Activated CD8-positive, alpha-beta T cell treated with anti-CD3 and anti-CD28 coated beads, Interleukin-2, amount 10 ng/mL, durations not matched to agents 7 days and 5 days (primary cell): ENCODE measurements around the gene PTPMT1. TPM values are rescaled to one million over a fixed set of nuclear protein-coding genes. Genes with fewer than 3 reads are reported as not detected.
A peak's percentile ranks its signal among the peaks of the same experiment; 100 is the strongest.

Source experiments
- ATAC-seq: fragments of 150-1000 bp; cut with Tn5 transposase; one replicate; pipeline ENCODE4 v1.10.0; 2021; ENCODE audit warnings: moderate library complexity
- CTCF ChIA-PET: fragments of 350-600 bp; sonication (Branson Sonifier 250); formaldehyde crosslinking; loops from one replicate; lab custom pipeline; 2021; ENCODE audit warnings: antibody characterized with exemption; lab: Charles Lee
- POLR2A ChIA-PET: fragments of 350-600 bp; sonication (Branson Sonifier 250); formaldehyde crosslinking; loops from one replicate; lab custom pipeline; 2021; ENCODE audit warnings: antibody characterized with exemption; lab: Charles Lee
- DNase-seq: peaks from one replicate; pipeline ENCODE4 v3.0.0-alpha.2; 2020
- H3K27ac Mint-ChIP-seq: one replicate; pipeline ENCODE4 v1.8.0; 2021; ENCODE audit warnings: mild to moderate bottlenecking, mixed read lengths
- H3K27me3 Mint-ChIP-seq: one replicate; pipeline ENCODE4 v1.8.0; 2021; ENCODE audit warnings: low read depth, mixed read lengths
- H3K36me3 Mint-ChIP-seq: one replicate; pipeline ENCODE4 v1.8.0; 2021; ENCODE audit warnings: low read depth, mixed read lengths
- H3K4me1 Mint-ChIP-seq: one replicate; pipeline ENCODE4 v1.8.0; 2021; ENCODE audit warnings: low read depth, mixed read lengths
- H3K4me3 Mint-ChIP-seq: one replicate; pipeline ENCODE4 v1.8.0; 2021; ENCODE audit warnings: mild to moderate bottlenecking, mixed read lengths
- H3K9me3 Mint-ChIP-seq: one replicate; pipeline ENCODE4 v1.8.0; 2022; ENCODE audit warnings: mixed read lengths; ENCODE audit not compliant: insufficient read depth
- total RNA-seq, 2 experiments: library from RNA; stranded (reverse); gene quantifications; one replicate each; pipeline ENCODE4 v1.2.3, GENCODE V29; 2021

The PTPMT1 gene
- total RNA-seq, 2 experiments from 2014 or later, result 44.5 to 44.7 TPM

GRCh38 chr11:47593492-47593933 is 28.1 kb downstream of the PTPMT1 start:
- H3K36me3 Mint-ChIP-seq, result no peaks in the 10 kb centered on the region
- H3K4me3 Mint-ChIP-seq, result no peak overlapping the region
- no peak overlapping the region for H3K27ac Mint-ChIP-seq
- H3K27me3 Mint-ChIP-seq, result peaks cover 27% of the 10 kb centered on the region
- peaks cover 26% of the 10 kb centered on the region for H3K4me1 Mint-ChIP-seq
- ATAC-seq, result no peak
- ChIA-PET POLR2A (interaction anchor here (0.9 to 1.3 kb wide), 2 partner anchors 13 to 19 kb away, joined by 3 to 4 read pairs; no protein-coding TSS in a partner anchor), CTCF (no interaction called here)
- no peak for DNase-seq
- no peaks in the 10 kb centered on the region for H3K9me3 Mint-ChIP-seq

GRCh38 chr11:47593934-47594855 is 28.8 kb downstream of the PTPMT1 start, which contains the start of gene C1QTNF4:
Gene C1QTNF4, minus strand, starts transcription at chr11:47594411. Its CDS starts 3,601 bp downstream, at chr11:47590810.
- Mint-ChIP-seq H3K9me3 (no peaks in the 10 kb centered on the region), H3K4me3 (no peak within 1 kb of the TSS), H3K4me1 (peaks cover 26% of the 10 kb centered on the region), H3K27me3 (peaks cover 28% of the 10 kb centered on the region), H3K27ac (no peak within 1 kb of the TSS), H3K36me3 (no peaks in the 10 kb centered on the region)
- ChIA-PET POLR2A (interaction anchor here (0.9 to 1.3 kb wide), 3 partner anchors 14 to 18 kb away, joined by 3 to 4 read pairs (median 4); partner anchors contain the start of genes KBTBD4 and NDUFS3), CTCF (no interaction called here)
- DNase-seq (no peak), ATAC-seq (no peak)

- POLR2A ChIA-PET, result no interaction called here
- Mint-ChIP-seq H3K4me3 (no peak overlapping the region), H3K27ac (no peak overlapping the region), H3K9me3 (no peaks in the 10 kb centered on the region), H3K36me3 (no peaks in the 10 kb centered on the region), H3K4me1 (peaks cover 26% of the 10 kb centered on the region), H3K27me3 (peaks cover 30% of the 10 kb centered on the region)
- peak; percentile 35 for ATAC-seq
- CTCF ChIA-PET, result no interaction called here
- DNase-seq, result no peak
Observed at GRCh38 chr11:47595029-47595428, 29.6 kb downstream of the PTPMT1 start.

- no peaks in the 10 kb centered on the region for H3K9me3 Mint-ChIP-seq
- CTCF ChIA-PET, result no interaction called here
- H3K27me3 Mint-ChIP-seq, result peaks cover 30% of the 10 kb centered on the region
- H3K4me3 Mint-ChIP-seq, result no peak overlapping the region
- ATAC-seq (no peak), DNase-seq (no peak)
- H3K27ac Mint-ChIP-seq, result no peak overlapping the region
- H3K36me3 Mint-ChIP-seq, result no peaks in the 10 kb centered on the region
- POLR2A ChIA-PET, result interaction anchor here (0.7 kb wide), 1 partner anchor 252 kb away, joined by 3 read pairs; the partner anchor contains the start of gene NUP160
- peaks cover 24% of the 10 kb centered on the region for H3K4me1 Mint-ChIP-seq
Observed at GRCh38 chr11:47595967-47596366, 30.6 kb downstream of the PTPMT1 start.

GRCh38 chr11:47599902-47600301 is 34.5 kb downstream of the PTPMT1 start:
- Mint-ChIP-seq H3K27ac (no peak overlapping the region), H3K27me3 (peaks cover 14% of the 10 kb centered on the region), H3K4me3 (no peak overlapping the region), H3K4me1 (no peaks in the 10 kb centered on the region), H3K36me3 (no peaks in the 10 kb centered on the region), H3K9me3 (no peaks in the 10 kb centered on the region)
- no peak for ATAC-seq
- CTCF ChIA-PET, result no interaction called here
- POLR2A ChIA-PET, result no interaction called here
- DNase-seq, result no peak

GRCh38 chr11:47603295-47603694 is 37.9 kb downstream of the PTPMT1 start:
- no peak for ATAC-seq
- Mint-ChIP-seq H3K9me3 (no peaks in the 10 kb centered on the region), H3K27me3 (peaks cover 17% of the 10 kb centered on the region), H3K4me3 (no peak overlapping the region), H3K27ac (no peak overlapping the region), H3K36me3 (no peaks in the 10 kb centered on the region), H3K4me1 (no peaks in the 10 kb centered on the region)
- POLR2A ChIA-PET, result no interaction called here
- CTCF ChIA-PET, result no interaction called here
- DNase-seq, result no peak

GRCh38 chr11:47605921-47606320 is 40.5 kb downstream of the PTPMT1 start:
- DNase-seq (no peak), ATAC-seq (no peak)
- Mint-ChIP-seq H3K9me3 (no peaks in the 10 kb centered on the region), H3K36me3 (no peaks in the 10 kb centered on the region), H3K4me3 (no peak overlapping the region), H3K4me1 (peaks cover 7% of the 10 kb centered on the region), H3K27me3 (peaks cover 13% of the 10 kb centered on the region), H3K27ac (no peak overlapping the region)
- CTCF ChIA-PET, result interaction anchor here (1.9 kb wide), 1 partner anchor 14 kb away, joined by 7 read pairs; no protein-coding TSS in a partner anchor
- POLR2A ChIA-PET, result interaction anchor here (1.5 kb wide), 1 partner anchor 27 kb away, joined by 5 read pairs; the partner anchor contains the start of genes KBTBD4 and NDUFS3

GRCh38 chr11:47606731-47607130 is 41.3 kb downstream of the PTPMT1 start:
- ATAC-seq (no peak), DNase-seq (no peak)
- H3K4me1 Mint-ChIP-seq, result peaks cover 10% of the 10 kb centered on the region
- H3K27ac Mint-ChIP-seq, result no peak overlapping the region
- POLR2A ChIA-PET, result interaction anchor here (0.6 to 0.7 kb wide), 2 partner anchors 28 to 30 kb away, joined by 3 read pairs; partner anchors contain the start of genes KBTBD4 and NDUFS3
- H3K36me3 Mint-ChIP-seq, result no peaks in the 10 kb centered on the region
- H3K4me3 Mint-ChIP-seq, result no peak overlapping the region
- peaks cover 13% of the 10 kb centered on the region for H3K27me3 Mint-ChIP-seq
- CTCF ChIA-PET, result interaction anchor here (1.4 to 1.9 kb wide), 3 partner anchors 10 to 232 kb away, joined by 7 read pairs; no protein-coding TSS in a partner anchor
- no peaks in the 10 kb centered on the region for H3K9me3 Mint-ChIP-seq

GRCh38 chr11:47607380-47607779 is 42.0 kb downstream of the PTPMT1 start:
- ChIA-PET CTCF (interaction anchor here (1.4 to 1.9 kb wide), 3 partner anchors 10 to 233 kb away, joined by 7 read pairs; no protein-coding TSS in a partner anchor), POLR2A (interaction anchor here (0.6 to 0.7 kb wide), 2 partner anchors 29 to 31 kb away, joined by 3 read pairs; partner anchors contain the start of genes KBTBD4 and NDUFS3)
- Mint-ChIP-seq H3K9me3 (no peaks in the 10 kb centered on the region), H3K27me3 (peaks cover 13% of the 10 kb centered on the region), H3K4me3 (no peak overlapping the region), H3K36me3 (no peaks in the 10 kb centered on the region), H3K27ac (no peak overlapping the region), H3K4me1 (peaks cover 11% of the 10 kb centered on the region)
- ATAC-seq (no peak), DNase-seq (no peak)

GRCh38 chr11:47609675-47610074 is 44.3 kb downstream of the PTPMT1 start:
- H3K27me3 Mint-ChIP-seq, result peaks cover 12% of the 10 kb centered on the region
- POLR2A ChIA-PET, result no interaction called here
- CTCF ChIA-PET, result no interaction called here
- H3K4me1 Mint-ChIP-seq, result peaks cover 11% of the 10 kb centered on the region
- H3K27ac Mint-ChIP-seq, result no peak overlapping the region
- H3K36me3 Mint-ChIP-seq, result no peaks in the 10 kb centered on the region
- H3K4me3 Mint-ChIP-seq, result no peak overlapping the region
- DNase-seq, result no peak
- H3K9me3 Mint-ChIP-seq, result no peaks in the 10 kb centered on the region
- no peak for ATAC-seq

GRCh38 chr11:47611348-47611794 is 46.0 kb downstream of the PTPMT1 start:
- no peaks in the 10 kb centered on the region for H3K9me3 Mint-ChIP-seq
- ChIA-PET CTCF (no interaction called here), POLR2A (no interaction called here)
- H3K27me3 Mint-ChIP-seq, result peaks cover 3% of the 10 kb centered on the region
- H3K4me1 Mint-ChIP-seq, result peaks cover 16% of the 10 kb centered on the region
- H3K27ac Mint-ChIP-seq, result no peak overlapping the region
- H3K4me3 Mint-ChIP-seq, result no peak overlapping the region
- DNase-seq (no peak), ATAC-seq (no peak)
- no peaks in the 10 kb centered on the region for H3K36me3 Mint-ChIP-seq
